Measurements from ENCODE around the gene ZFAND2A.

Gene ZFAND2A

GRCh38 chr7:1123715-1124114, 36.3 kb downstream of the ZFAND2A start:
- TF ChIP-seq, protein P1, sequence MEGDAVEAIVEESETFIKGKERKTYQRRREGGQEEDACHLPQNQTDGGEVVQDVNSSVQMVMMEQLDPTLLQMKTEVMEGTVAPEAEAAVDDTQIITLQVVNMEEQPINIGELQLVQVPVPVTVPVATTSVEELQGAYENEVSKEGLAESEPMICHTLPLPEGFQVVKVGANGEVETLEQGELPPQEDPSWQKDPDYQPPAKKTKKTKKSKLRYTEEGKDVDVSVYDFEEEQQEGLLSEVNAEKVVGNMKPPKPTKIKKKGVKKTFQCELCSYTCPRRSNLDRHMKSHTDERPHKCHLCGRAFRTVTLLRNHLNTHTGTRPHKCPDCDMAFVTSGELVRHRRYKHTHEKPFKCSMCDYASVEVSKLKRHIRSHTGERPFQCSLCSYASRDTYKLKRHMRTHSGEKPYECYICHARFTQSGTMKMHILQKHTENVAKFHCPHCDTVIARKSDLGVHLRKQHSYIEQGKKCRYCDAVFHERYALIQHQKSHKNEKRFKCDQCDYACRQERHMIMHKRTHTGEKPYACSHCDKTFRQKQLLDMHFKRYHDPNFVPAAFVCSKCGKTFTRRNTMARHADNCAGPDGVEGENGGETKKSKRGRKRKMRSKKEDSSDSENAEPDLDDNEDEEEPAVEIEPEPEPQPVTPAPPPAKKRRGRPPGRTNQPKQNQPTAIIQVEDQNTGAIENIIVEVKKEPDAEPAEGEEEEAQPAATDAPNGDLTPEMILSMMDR (IDR thresholded peaks at IDR 0.05; ENCODE audit: borderline replicate concordance, control extremely low read depth, extremely low read depth, insufficient read depth, missing control alignments): no peak
- in situ Hi-C loops (cut with MboI; ENCODE audit: low sequenced_read_pairs, unreplicated experiment): no loop called here
- DNase-seq (ENCODE audit: low spot score): no peak

- in situ Hi-C loops (cut with MboI; ENCODE audit: low sequenced_read_pairs, unreplicated experiment): no loop called here
- DNase-seq (ENCODE audit: low spot score): no peak
- TF ChIP-seq, protein P1 (IDR thresholded peaks at IDR 0.05; ENCODE audit: borderline replicate concordance, control extremely low read depth, extremely low read depth, insufficient read depth, missing control alignments): no peak
Measured at GRCh38 chr7:1122832-1123501, 37.0 kb downstream of the ZFAND2A start.

DNA sequence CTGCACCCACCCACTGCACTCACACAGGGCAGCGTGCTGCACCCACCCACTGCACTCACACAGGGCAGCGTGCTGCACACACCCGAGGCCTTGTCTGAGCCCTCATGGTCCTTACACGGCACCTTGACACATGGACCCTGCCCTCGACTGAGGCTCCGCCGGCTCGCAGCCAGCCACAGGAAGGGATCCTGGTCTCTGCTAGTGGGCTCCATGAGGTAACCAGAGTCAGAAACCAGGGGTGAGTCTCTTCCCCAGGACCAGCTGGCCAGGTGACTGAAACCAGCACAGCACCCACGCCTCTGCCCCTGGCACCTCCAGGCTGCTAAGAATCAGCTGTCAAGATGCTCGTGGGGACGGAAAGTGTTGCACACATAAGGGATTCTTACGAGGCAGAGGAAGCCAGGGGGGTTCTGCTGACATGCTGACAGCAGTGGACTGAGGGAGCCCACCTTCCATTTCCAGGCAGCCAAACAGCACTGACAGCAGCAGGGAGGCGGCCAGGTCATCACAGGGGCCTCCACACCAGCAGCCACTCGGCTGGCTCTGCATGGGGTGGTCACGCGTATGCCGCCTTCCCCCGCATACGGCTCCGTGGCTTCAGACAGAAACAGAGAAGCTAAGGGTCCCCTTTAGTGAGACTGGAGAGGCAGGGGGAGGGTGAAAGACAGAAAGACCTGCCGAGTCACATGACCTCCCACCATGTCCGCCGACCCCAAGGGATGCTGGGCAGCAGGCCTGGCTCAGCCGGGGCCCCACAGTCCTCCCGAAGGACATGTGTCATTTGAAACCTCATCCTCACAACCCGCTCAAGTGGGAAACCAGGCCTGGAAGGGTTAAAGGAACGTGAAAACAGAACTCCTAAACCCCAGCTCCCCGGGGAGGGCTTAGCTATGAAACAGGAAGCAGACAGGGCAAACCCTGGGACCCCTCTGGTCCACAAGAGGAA, 37.8 kb downstream of the ZFAND2A start:
- DNase-seq (ENCODE audit: low spot score): no peak
- TF ChIP-seq, protein P1 (IDR thresholded peaks at IDR 0.05; ENCODE audit: borderline replicate concordance, control extremely low read depth, extremely low read depth, insufficient read depth, missing control alignments): no peak
- in situ Hi-C loops (cut with MboI; ENCODE audit: low sequenced_read_pairs, unreplicated experiment): no loop called here

GRCh38 chr7:1121476-1121875, 38.5 kb downstream of the ZFAND2A start:
- no peak for DNase-seq (ENCODE audit: low spot score)
- TF ChIP-seq, protein P1 (IDR thresholded peaks at IDR 0.05; ENCODE audit: borderline replicate concordance, control extremely low read depth, extremely low read depth, insufficient read depth, missing control alignments): no peak
- in situ Hi-C loops (cut with MboI; ENCODE audit: low sequenced_read_pairs, unreplicated experiment): no loop called here

DNA sequence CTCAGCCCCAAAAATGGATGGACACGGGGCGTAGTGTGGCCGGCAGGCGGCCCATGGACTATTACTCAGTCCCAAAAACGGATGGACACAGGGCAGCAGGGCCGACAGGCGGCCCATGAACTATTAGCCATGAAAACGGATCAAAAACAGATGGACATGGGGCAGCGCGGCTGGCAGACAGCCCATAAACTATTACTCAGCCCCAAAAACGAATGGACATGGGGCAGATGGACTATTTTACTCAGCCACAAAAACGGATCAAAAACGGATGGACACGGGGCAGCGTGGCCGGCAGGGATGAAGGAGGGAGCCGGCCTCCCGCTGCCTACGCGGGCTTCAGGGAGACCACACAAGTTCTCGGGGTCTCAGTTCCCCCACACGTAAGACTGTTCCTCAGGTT, 39.2 kb downstream of the ZFAND2A start:
- in situ Hi-C loops (cut with MboI; ENCODE audit: low sequenced_read_pairs, unreplicated experiment): no loop called here
- no peak for DNase-seq (ENCODE audit: low spot score)
- TF ChIP-seq, protein P1 (IDR thresholded peaks at IDR 0.05; ENCODE audit: borderline replicate concordance, control extremely low read depth, extremely low read depth, insufficient read depth, missing control alignments): no peak

DNA sequence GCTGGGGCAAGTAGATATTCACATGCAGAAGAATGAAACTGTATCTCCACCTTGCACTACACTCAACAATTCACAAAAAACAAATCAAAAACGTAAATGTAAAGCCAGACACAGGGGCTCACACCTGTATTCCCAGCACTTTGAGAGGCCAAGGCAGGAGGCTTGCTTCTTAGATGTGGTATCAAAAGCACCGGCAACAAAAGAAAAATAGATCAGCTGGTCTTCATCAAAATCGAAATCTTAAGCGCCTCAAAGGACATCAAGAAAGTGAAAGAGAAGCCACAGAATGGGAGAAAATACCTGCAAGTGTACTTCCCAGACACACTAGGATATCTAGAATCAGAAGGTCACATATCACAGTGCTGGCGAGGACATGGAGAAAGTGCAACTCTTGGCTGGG, 40.8 kb downstream of the ZFAND2A start:
- no peak for DNase-seq (ENCODE audit: low spot score)
- in situ Hi-C loops (cut with MboI; ENCODE audit: low sequenced_read_pairs, unreplicated experiment): no loop called here
- TF ChIP-seq, protein P1 (IDR thresholded peaks at IDR 0.05; ENCODE audit: borderline replicate concordance, control extremely low read depth, extremely low read depth, insufficient read depth, missing control alignments): no peak
